NCI-H128 (cell line): Measurements from ENCODE around the gene PUM2.

Experiments used
- DNase-seq: peaks from one replicate; lab custom pipeline; 2025; ENCODE audit not compliant: unreplicated experiment; lab: John Stamatoyannopoulos, UW

Gene PUM2

DNA sequence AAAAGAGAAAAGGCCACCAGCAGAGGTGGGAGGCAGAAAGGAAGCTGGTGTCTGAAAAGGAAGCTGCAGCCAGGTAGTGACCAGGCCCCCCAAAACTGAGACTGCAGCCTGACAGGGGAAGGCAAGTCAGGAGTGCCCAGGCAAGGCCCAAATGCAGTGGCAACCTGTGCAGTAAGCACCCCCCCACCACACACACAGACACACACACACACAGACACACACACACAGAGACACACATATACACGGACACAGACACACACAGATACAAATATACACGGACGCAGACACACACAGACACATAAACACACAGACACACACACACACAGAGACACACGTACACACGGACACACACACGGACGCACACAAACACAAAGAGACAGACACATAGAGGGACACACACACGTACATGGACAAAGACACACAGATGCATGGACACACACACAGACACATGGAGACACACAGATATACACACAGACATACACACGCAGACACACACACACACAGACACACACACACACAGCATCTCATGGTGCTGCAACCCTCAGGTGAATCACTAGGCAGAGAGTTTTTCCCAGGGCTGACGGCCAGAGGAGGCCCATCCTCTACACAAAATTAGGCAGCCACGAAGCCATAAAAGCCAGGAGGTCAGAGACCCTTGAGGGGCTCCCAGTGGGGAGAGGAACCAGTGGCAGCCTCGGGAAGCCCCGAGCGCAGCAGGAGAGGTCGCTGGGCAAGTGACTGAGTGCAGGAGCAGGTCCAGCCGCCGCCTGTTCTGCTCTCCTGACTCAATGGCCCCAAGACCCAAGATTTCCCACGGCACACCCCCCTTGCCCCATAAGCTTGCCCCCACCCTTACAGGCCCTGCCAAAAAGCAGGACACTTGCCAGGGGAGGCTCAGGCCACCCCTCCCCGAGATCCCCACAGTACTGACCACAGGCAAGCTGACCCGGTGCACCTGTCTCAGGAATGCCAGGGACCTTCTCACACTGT lies 132.0 kb downstream of the PUM2 start:
- DNase-seq = no peak

DNA sequence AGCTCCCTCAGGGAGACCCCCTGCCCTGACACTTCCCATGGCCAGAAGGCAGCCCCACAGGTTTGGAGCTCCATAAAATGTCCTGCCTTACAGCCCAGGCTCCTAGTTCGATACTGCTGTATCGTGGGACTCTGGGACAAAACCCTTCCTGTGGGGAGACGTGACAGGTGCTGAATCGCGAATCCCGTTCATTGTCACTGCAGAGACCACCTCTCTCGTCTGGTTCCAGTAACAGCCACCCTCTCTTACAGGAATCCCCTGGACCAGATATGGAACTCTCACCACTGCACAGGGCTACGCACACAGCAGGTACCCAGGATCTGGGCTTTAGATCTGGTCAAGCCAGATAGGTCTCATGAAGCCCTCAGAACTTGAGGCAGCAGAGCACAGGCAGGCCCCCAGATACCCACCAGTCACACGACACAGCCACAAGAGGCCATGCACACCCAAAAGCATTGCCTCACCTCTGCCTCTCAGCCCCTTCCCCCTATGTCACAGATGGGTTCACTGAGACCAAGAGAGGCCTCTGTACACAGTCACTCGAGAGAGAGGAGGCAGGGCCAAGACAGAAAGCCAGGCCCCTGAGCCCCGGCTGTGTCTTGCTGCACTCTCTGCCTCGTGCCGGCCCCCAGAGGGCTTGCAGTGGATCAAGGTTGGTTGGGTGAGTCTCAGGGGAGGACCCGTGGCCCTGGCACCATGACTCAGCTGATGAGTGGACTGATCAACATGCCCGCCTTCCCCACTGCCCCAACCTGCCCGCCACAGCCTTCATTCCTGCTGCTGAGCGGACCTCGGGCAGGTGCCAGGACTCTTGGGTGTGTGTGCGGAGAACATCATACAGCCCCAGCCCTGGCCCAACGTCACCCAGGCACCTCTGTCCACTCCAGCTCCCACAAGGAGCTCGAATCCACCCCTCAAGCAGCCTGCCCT lies 133.3 kb downstream of the PUM2 start:
- no peak for DNase-seq

DNA sequence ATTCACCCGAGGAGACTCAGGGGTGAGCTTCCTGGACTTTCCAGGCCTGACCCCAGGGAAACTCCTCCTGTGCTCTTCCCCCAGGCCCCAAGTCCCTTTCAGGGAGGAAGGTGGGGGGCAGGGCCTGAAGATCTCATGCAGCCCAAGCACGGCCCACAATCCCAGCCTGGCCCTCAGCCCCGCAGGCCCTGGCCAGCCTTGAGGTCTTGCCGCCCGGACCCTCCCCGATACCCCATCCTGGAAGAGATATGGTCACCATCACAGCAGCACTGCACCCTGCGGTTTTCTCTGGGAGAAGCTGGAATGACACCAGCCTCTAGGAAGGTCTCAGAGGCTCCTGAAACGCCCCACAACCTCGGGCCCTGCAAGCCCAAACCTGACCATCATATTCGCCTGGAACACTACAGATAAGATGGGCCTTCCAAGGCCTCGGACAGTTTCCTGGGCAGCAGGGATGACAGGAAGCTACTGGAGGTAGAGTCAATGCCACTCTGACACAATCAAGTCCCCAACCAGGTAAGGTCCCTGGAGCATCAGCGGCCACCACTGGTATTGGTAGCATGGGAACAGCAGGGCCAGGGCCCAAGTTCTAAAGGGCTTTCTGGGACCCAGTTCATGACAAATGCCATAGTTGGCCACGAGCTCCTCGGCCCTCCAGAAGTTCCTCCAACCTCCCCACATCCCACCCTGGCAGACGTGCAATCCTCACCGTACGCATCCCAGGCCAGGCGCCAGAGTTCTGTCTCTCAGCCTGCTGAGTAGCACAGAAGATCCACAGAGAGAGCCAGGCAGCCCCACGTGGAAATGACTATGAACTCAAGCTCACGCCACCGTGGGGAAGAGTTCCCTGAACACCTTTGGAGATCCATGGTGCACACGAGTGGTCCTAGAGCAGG lies 134.3 kb downstream of the PUM2 start:
- DNase-seq = no peak

DNA sequence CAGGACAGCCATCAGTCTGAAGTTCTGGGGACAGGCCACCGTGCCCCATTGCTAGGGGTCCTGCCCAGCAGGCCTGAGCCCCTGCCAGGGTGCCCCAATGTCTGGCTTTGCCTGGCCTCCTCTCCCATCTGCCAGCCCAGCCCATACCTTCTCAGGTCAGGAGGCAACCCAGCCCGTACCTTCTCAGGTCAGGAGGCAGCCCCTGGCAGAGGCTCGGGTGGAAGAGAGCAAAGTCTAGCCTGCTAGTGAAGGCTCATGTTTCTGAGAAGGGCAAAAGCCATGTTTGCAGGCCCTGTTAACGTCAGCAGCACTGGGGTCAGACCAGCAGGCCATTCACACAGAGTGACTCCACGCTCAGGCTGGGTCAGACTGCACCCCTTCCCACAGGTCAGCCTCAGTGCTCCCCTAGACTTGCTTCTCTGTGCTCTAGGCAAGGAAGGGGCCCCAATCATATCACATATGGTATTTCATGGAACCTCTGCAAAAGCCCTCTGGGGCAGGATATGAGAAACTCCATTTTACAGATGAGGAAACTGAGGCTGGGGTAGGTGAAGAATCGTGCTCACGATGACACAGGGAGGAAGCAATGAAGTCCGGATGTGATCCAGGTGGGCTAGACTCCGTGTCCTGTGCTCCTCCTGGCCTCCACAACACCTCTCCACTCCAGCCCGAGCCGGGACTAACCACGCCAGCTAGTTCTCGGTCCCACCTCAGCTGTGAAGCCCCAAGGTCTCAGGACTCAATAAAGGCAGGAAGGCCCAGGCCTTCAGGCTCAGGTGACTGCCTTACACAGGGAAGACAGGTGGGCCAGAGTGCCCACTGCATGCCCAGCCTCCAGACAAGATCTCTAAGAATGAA lies 135.2 kb downstream of the PUM2 start:
- no peak for DNase-seq

DNA sequence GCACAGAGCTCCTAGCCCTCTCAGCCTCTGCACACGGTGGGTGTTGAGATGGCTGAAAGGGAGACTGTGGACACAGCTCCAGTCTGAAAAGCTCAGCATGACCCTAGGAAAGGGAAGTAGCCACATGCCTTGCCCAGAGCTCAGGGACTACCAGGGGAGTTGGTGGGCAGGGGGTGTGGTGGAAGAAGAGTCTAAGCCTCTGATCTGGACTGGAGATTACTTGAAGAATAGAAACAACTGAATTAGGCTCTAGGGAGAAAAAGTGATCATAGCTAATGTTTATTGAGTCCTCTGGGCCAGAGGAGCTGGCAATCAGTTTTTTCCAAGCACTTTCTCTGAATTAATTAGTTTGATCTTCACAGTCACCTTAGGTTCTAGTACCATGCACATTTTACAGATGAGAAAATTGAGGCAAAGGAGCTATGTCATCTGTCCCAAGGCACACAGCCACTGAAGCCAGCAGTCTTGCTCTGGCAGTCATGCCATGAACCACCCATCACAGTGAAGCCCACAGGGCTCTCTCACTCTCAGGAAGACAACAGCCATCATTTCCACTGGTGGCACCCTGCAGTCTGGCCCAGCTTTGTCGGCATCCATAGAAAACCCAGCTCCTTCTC lies 136.0 kb downstream of the PUM2 start:
- no peak for DNase-seq

DNA sequence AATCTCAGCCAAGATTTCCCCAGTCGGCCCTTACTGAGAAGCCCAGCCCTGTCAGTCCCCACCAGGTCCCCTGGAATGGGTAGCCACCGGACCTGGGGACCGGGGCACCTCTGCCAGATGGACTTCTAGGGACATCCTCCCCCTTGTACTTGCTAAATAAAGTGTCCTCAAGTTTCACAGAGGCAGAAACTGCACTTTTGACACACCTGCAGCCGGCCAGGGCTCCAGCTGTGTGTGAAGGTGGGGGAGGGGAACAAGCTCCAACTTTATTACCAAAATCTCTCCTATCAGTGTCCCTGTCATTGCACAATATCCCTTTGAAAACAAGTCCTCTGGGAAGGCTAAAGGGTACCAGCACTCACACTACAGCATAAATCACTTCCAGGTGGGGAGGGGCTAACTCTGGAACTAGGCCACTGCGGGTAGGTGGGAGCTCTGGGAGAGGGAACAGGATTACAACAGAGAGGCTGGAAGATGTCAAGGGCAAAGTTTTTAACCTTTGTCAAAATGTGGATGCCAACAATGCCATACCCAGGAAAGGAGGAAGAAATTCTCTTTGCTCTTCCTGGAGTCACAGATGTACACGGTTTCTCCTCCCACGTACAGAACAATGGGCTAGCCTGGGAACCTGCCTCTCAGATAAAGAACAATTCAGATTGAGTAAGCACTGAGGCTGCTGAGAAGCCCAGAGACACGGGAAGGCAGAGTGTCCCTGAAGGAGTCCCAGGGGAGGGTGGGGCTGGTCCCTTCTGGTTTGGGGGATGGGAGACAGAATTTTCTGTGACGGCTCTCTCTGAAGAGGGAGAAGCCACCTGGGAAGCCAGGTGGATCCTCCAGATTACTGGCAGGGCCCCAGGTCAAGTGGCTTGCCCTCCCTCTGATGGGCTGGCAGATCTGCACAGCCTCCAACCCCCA lies 136.7 kb downstream of the PUM2 start:
- no peak for DNase-seq

DNA sequence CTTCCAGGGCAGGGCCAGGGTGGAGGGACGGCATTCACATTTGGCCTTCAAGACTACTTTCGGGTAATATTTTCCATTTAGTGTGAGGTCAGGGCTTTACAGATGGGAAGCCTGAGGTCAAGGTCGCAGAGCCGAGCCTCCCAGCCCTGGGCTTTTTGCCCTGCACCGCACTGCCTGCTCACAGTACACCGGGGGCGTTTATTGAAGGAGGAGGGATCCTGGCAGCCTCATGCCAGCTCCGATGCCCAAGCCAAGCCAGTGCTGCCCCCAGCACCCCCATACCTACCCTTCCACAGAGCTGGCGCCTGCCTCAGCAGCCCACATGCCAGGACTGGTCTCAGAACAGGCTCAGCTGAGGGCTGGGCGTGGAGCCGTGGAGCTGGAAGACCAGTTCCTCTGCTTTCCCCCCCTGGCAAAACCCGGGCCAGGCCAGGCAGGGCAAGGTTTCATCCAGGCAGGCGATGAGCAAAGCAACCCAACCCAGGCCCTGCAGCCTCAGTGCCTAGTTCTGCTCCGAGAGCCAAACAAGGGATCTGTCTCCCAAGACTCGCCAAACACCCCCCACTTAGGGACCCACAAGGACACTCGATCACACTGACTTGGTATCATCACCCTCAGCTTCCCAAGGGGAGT lies 137.7 kb downstream of the PUM2 start:
- DNase-seq = no peak

DNA sequence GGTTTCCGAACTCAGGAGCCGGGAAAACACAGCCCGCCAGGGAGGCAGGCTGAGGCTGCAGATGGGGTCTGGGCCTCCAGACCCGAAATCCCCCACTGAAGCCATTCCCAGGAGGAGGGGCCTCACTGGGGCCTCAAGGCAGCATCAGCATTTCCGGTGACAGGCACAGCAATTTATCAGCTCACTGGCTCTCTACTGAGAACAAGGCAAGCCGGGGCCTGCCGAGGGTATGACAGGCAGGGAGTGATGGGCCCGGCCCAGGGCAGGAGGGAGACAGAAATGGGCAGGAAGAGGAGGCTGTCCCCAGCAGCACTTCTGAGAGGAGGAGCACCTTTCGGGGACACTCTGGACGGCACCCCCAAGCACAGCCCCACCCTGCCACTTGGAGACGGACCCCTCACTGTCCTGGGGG lies 138.2 kb downstream of the PUM2 start:
- DNase-seq = no peak

DNA sequence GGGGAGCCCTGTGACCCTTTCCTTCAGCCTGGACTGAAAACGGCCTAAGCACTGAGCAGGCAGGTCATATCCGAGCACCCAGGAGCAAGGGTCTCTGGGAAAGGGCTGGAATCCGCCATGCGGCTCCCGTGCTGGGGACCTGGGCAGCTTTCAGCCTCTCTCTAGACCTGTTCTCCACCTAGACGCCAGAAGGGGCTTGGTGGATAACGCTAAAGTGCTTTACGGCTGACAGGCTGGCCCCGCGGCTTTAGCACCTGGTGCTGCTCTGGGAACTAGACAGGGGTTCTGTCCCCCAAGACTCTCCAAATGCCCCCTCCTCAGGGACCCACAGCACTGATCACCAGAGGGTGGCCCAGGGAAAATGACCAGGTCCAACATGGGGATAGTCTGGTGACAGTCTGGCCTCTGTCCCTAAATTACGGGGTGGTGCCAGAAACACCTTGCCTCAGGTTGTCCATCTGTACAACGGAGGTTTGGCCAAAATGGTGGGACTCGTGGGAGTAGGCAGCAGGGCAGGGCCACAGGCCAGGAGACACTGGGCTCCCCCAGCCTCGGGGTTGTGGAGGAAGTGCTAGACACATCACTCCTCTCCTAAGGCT lies 138.7 kb downstream of the PUM2 start:
- no peak for DNase-seq

DNA sequence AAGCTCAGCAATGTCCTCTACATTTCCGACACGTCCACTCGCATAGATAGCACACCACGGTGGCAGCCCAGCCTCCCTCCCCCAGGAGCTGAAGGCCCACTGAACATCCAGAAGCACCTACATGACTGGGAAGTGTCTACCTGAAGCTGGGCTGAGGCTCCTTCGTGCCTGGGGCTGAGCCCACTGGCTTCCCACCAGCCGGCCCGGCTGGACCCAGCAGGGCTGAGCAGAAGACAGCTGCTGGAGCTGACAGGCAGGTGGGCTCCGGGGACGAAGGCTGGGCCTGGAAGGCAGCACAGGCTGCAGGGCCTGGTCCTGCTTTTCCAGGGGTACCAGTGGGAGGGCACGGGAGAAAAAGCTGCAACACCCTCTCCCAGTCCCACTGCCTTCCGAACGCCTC lies 139.2 kb downstream of the PUM2 start:
- no peak for DNase-seq

DNA sequence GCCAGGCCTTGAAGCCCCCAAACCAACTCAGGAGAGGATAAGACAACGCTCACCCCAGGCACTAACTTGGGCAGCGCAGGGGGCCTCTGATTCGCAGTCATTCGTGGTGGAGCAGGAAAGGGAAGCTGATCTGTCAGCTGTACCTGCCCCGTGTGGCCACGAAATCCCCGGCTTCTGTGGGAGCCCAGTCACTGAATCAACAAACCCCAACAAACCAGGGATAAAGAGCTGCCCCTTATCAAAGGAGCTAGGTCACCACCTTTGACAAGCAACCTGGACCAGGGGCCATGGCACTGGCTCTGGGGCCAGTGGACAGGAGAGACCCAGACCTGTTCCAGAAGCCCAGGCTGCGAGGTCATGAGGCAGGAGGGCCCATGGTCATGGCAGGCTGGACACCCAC lies 140.2 kb downstream of the PUM2 start:
- DNase-seq = no peak

DNA sequence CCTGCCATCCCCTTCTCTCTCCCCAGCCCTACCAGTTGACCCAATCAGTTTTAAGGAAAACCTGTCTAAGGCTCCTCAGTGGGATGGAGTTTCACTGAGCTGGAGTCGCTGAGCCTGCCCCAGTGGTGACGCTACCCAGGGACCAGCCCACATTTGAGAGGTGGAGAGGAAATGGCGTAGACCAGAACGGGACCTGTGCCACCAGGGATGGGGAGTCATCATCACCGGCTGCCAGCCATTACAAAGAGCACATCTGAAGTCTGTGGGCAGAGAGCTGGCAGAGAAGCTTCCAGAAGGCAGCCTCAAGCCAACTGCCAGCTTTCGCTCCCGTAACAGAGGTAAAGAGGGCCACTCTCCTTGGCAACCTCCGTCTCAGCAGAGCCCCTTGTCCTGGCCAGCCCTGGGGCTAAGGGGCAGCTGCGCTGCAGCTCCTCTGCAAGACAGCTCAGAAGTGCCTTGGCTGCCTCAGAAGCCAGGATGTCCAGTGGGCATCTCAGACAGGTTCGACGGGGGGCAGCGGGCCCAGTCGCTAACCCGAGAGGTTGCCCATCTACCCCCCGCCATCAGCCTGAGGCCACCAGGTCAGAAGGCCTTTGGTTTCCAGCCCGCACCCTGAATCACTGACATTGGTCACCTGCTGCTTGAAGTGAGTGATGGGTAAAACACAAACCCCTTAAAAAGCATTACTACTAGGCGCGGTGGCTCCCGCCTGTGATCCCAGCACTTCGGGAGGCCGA lies 141.1 kb downstream of the PUM2 start:
- DNase-seq = no peak

DNA sequence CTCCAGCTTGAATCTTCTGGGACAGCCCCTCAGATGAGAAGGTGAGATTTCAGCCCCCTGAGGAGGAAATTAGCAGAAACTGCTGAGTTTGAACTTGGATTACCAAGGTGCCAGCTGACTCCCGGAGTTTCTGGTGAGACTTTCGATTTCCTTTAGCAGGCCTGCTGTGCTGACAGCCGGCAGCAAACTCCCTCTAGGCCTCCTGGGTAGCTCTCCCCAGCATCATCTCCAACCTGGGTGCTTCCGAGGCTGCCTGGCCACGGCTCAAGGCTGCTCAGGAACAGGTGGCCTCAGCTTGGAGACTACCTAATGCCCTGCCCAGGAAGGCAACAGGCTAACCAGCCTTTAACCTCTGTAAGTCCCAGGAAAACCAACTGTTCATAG lies 142.2 kb downstream of the PUM2 start:
- no peak for DNase-seq

DNA sequence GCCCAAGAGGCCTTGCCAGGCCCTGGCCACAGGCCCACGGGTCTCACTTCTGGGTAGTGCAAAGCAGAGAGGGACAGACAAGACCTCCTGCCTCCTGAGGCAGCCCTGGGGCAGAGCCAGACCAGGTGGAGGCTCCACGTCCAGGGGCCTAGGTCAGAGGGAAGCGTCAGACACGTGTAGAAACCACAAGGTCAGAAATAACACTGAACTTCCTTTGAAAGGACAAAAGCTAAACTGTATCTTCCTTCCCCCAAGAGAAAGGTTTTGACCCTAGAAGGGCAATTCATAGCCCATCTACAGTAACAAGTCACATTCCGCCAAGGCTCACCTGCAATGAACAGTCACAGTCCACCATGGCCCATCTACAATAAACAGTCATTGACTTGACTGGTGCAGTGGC lies 143.6 kb downstream of the PUM2 start:
- no peak for DNase-seq

DNA sequence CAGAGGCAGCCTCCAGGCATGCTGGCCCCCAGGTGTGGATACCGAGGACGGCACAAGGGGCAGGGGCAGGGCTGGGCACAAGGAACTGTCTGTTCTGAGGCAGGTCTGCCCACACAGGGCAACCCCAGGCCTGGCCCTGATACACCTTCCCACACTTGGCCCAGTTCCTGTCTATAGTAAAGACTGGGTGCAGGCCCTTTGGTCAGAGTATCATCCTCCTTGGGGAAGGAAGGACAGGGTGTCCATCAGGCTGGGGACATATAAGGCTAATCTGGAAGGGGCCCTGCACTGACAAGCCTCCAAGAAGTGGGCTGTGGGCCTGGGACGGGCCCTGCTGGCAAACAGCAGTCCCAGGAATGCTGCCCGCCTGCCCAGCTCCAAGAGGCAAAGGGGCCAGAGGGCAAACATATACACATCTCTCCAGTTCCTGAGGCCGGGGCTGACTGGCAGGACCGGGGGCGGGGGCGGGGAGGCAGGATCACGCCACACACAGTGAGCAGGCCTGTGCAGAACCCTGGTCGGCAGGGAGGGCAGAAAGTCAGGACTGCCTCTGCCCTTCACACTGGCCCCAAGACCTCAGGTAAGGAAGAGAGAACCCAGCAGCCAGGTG lies 144.6 kb downstream of the PUM2 start:
- DNase-seq = no peak

DNA sequence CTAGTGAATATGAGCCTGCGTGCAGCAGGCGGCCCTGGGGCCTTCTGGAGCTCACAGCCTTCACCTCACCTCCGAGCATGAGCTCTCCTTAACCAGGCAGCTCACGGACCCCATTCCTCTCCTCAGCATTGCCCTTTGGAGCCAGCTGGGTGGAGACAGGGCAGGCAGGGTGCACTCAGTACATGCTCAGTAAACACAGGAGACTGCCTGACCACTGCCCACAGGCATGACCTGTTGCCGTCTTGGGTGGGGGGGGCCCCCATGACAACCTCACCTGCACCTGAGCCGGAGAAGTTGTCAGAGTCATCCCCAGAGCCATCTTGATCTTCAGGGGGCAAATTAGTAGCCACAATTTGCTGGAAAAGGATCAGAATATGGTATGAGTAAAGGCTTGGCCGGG lies 145.6 kb downstream of the PUM2 start:
- no peak for DNase-seq
